T-cell (primary cell): Measurements from ENCODE around the gene CRTAC1. TPM values are rescaled to one million over a fixed set of nuclear protein-coding genes. Genes with fewer than 3 reads are reported as not detected.

Experiments
- ATAC-seq, 4 experiments: fragments of 200-7000 bp in 3 of 4; fragments of 150-1000 bp in 1 of 4; cut with Tn5 transposase; replicated peaks in 1 of 4; 1 replicate in 3 of 4; 2 replicates in 1 of 4; pipeline ENCODE4 v1.10.0; 2021; ENCODE audit warnings: moderate library complexity in 3 of 4, mild to moderate bottlenecking in 2 of 4, moderate number of reproducible peaks in 1 of 4
- CTCF ChIA-PET, 2 donors: fragments of 300-600 bp; sonication (Branson Sonifier 250); formaldehyde crosslinking; loops; one replicate each; lab custom pipeline; 2022; ENCODE audit warnings: antibody characterized with exemption in 2 of 2; lab: Charles Lee
- POLR2A ChIA-PET, 2 donors: fragments of 300-600 bp; sonication (Branson Sonifier 250); formaldehyde crosslinking; loops; one replicate each; lab custom pipeline; 2022; ENCODE audit warnings: antibody characterized with exemption in 2 of 2; lab: Charles Lee
- DNase-seq, 35 experiments: peaks; one replicate each; pipeline versions ENCODE4 v3.0.0 to v3.0.0-alpha.2; 2013 to 2023
- H3K27ac ChIP-seq: one replicate; pipeline ENCODE4 v1.5.1; 2013; ENCODE audit warnings: low read length
- H3K27me3 ChIP-seq, 2 experiments: replicated peaks in 1 of 2; 1 replicate in 1 of 2; 2 replicates in 1 of 2; pipeline versions ENCODE4 v1.6.1 to v1.7.0; 2013; ENCODE audit warnings: low read length in 1 of 2, mixed read lengths in 1 of 2; ENCODE audit not compliant: control insufficient read depth in 2 of 2, insufficient read depth in 2 of 2; ENCODE audit errors: extremely low read depth in 1 of 2
- H3K36me3 ChIP-seq, 2 donors: 1 replicate in 1 of 2; 2 replicates in 1 of 2; pipeline versions ENCODE4 v1.6.1 to v1.7.0; 2013; ENCODE audit warnings: low read length in 1 of 2; ENCODE audit not compliant: control insufficient read depth in 2 of 2, insufficient read depth in 1 of 2; ENCODE audit errors: extremely low read depth in 1 of 2
- H3K4me1 ChIP-seq, 2 experiments: 1 replicate in 1 of 2; 2 replicates in 1 of 2; pipeline versions ENCODE4 v1.6.1 to v1.7.0; 2013; ENCODE audit warnings: low read length in 2 of 2, mixed read lengths in 1 of 2; ENCODE audit not compliant: insufficient read depth in 2 of 2, control insufficient read depth in 1 of 2; ENCODE audit errors: extremely low read depth in 1 of 2
- H3K4me3 ChIP-seq, 2 donors: 1 replicate in 1 of 2; 2 replicates in 1 of 2; pipeline versions ENCODE4 v1.5.1 to v1.7.0; 2013; ENCODE audit warnings: mild to moderate bottlenecking in 2 of 2, low read length in 1 of 2, moderate library complexity in 1 of 2; ENCODE audit not compliant: control insufficient read depth in 1 of 2; ENCODE audit errors: extremely low read depth in 1 of 2
- H3K9me3 ChIP-seq: 2 replicates; pipeline ENCODE4 v1.7.0; 2013
- H3K27ac Mint-ChIP-seq, 2 donors: one replicate each; pipeline ENCODE4 v1.8.0; 2020 to 2021; ENCODE audit warnings: mild to moderate bottlenecking in 2 of 2, mixed read lengths in 2 of 2
- H3K27me3 Mint-ChIP-seq, 2 donors: one replicate each; pipeline ENCODE4 v1.8.0; 2021 to 2022; ENCODE audit warnings: mixed read lengths in 2 of 2
- H3K36me3 Mint-ChIP-seq: one replicate; pipeline ENCODE4 v1.8.0; 2021; ENCODE audit warnings: mixed read lengths
- H3K4me1 Mint-ChIP-seq, 3 donors: one replicate each; pipeline ENCODE4 v1.8.0; 2020 to 2022; ENCODE audit warnings: mixed read lengths in 3 of 3, mild to moderate bottlenecking in 1 of 3
- H3K4me3 Mint-ChIP-seq, 3 donors: one replicate each; pipeline ENCODE4 v1.8.0; 2020 to 2022; ENCODE audit warnings: mild to moderate bottlenecking in 3 of 3, mixed read lengths in 3 of 3, moderate library complexity in 3 of 3
- H3K9me3 Mint-ChIP-seq, 3 donors: one replicate each; pipeline ENCODE4 v1.8.0; 2020 to 2022; ENCODE audit warnings: mixed read lengths in 3 of 3
- WGBS: methylation state at CpG from one replicate; pipeline ENCODE4 v1.1.5; 2013; ENCODE audit warnings: missing lambda C conversion rate; ENCODE audit not compliant: insufficient coverage; 5-methylcytosine and 5-hydroxymethylcytosine counted together
- total RNA-seq, 35 experiments: library from RNA in 6 of 35; stranded (reverse) in 6 of 35; fragments of 120-200 nt in 1 of 35; gene quantifications; one replicate each; pipeline versions ENCODE4 v1.2.1 to v1.2.4 and lab custom pipeline; 2013 to 2026

Gene CRTAC1
- total RNA-seq, 5 donors from 2014 or later (not counting 1 experiment from before 2014, with no cell fraction given) = 0.20 to 0.22 TPM; not detected in 3

GRCh38 chr10:98035599-98035998 is 5.2 kb upstream of the CRTAC1 start:
- CTCF ChIA-PET = interaction anchor here in 1 of 2 donors (1.4 kb wide), 1 partner anchor 9 kb away, joined by 4 read pairs; no protein-coding TSS in a partner anchor
- Mint-ChIP-seq H3K4me3 (no peak overlapping the region), H3K27me3 (peaks cover 84 to 85% of the 10 kb centered on the region in 2 donors), H3K9me3 (no peaks in the 10 kb centered on the region), H3K36me3 (no peaks in the 10 kb centered on the region), H3K4me1 (peaks cover 0 to 4% (median 2%) of the 10 kb centered on the region in 3 donors), H3K27ac (no peak overlapping the region)
- Histone ChIP-seq H3K4me3 (no peak overlapping the region), H3K4me1 (no peaks in the 10 kb centered on the region), H3K9me3 (no peaks in the 10 kb centered on the region), H3K27ac (no peak overlapping the region), H3K36me3 (no peaks in the 10 kb centered on the region), H3K27me3 (peaks cover 20 to 65% of the 10 kb centered on the region in 2 experiments)
- no peak for DNase-seq
- ATAC-seq = no peak
- WGBS = no CpG with 5 or more reads among the region's 1 CpG
- POLR2A ChIA-PET = no interaction called here

- 47% methylated on average over 3 of the region's 3 CpGs for WGBS
- H3K4me1 Mint-ChIP-seq = peaks cover 6 to 10% (median 7%) of the 10 kb centered on the region in 3 donors
- peaks cover 0 to 10% of the 10 kb centered on the region in 2 experiments for H3K4me1 ChIP-seq
- H3K4me3 ChIP-seq = no peak overlapping the region
- H3K27ac Mint-ChIP-seq = no peak overlapping the region
- H3K9me3 ChIP-seq = no peaks in the 10 kb centered on the region
- CTCF ChIA-PET = no interaction called here
- H3K36me3 Mint-ChIP-seq = no peaks in the 10 kb centered on the region
- POLR2A ChIA-PET = no interaction called here
- no peak for DNase-seq
- no peak overlapping the region for H3K27ac ChIP-seq
- peaks cover 75 to 79% of the 10 kb centered on the region in 2 donors for H3K27me3 Mint-ChIP-seq
- ATAC-seq = no peak
- no peak overlapping the region for H3K4me3 Mint-ChIP-seq
- H3K9me3 Mint-ChIP-seq = no peaks in the 10 kb centered on the region
- H3K36me3 ChIP-seq = no peaks in the 10 kb centered on the region
- H3K27me3 ChIP-seq = peaks cover 22 to 69% of the 10 kb centered on the region in 2 experiments
Measured at GRCh38 chr10:98033515-98033914, 3.1 kb upstream of the CRTAC1 start.

- ATAC-seq (no peak), DNase-seq (no peak)
- H3K27me3 ChIP-seq = peaks cover 10 to 67% of the 10 kb centered on the region in 2 experiments
- H3K36me3 Mint-ChIP-seq = no peaks in the 10 kb centered on the region
- no peak overlapping the region for H3K27ac ChIP-seq
- peak overlapping the region in 1 of 3 donors; percentile 47 for H3K4me3 Mint-ChIP-seq
- WGBS = 60% methylated on average over 3 of the region's 12 CpGs
- peaks cover 0 to 12% of the 10 kb centered on the region in 2 experiments for H3K4me1 ChIP-seq
- ChIA-PET POLR2A (no interaction called here), CTCF (interaction anchor here in 1 of 2 donors (0.7 kb wide), 1 partner anchor 12 kb away, joined by 3 read pairs; no protein-coding TSS in a partner anchor)
- no peak overlapping the region for H3K27ac Mint-ChIP-seq
- H3K9me3 ChIP-seq = no peaks in the 10 kb centered on the region
- no peaks in the 10 kb centered on the region for H3K9me3 Mint-ChIP-seq
- peaks cover 72 to 79% of the 10 kb centered on the region in 2 donors for H3K27me3 Mint-ChIP-seq
- no peak overlapping the region for H3K4me3 ChIP-seq
- no peaks in the 10 kb centered on the region for H3K36me3 ChIP-seq
- peaks cover 11 to 16% (median 12%) of the 10 kb centered on the region in 3 donors for H3K4me1 Mint-ChIP-seq
Measured at GRCh38 chr10:98031440-98031839, 1.0 kb upstream of the CRTAC1 start.

GRCh38 chr10:98030991-98031431 is 590 bp upstream of the CRTAC1 start:
- WGBS = 8% methylated on average over 45 of the region's 49 CpGs
- Mint-ChIP-seq H3K27ac (no peak overlapping the region), H3K27me3 (peaks cover 72 to 79% of the 10 kb centered on the region in 2 donors), H3K4me3 (peak overlapping the region in 1 of 3 donors; percentile 47), H3K9me3 (no peaks in the 10 kb centered on the region), H3K4me1 (peaks cover 11 to 16% (median 12%) of the 10 kb centered on the region in 3 donors), H3K36me3 (no peaks in the 10 kb centered on the region)
- POLR2A ChIA-PET = no interaction called here
- DNase-seq = no peak
- Histone ChIP-seq H3K27ac (no peak overlapping the region), H3K4me3 (no peak overlapping the region), H3K36me3 (no peaks in the 10 kb centered on the region), H3K9me3 (no peaks in the 10 kb centered on the region), H3K27me3 (peaks cover 10 to 64% of the 10 kb centered on the region in 2 experiments), H3K4me1 (peaks cover 0 to 12% of the 10 kb centered on the region in 2 experiments)
- ATAC-seq = no peak
- CTCF ChIA-PET = no interaction called here

- no peak for ATAC-seq
- WGBS = 7% methylated on average over 41 of the region's 44 CpGs
Measured at GRCh38 chr10:98029149-98030092, 1.0 kb downstream of the CRTAC1 start.

GRCh38 chr10:98028168-98028770 is 2.2 kb downstream of the CRTAC1 start:
- CTCF ChIA-PET = interaction anchor here (1.0 to 1.3 kb wide), 3 partner anchors 13 to 17 kb away, joined by 3 to 5 read pairs (median 4); no protein-coding TSS in a partner anchor
- Mint-ChIP-seq H3K4me3 (peak overlapping the region in 2 of 3 donors; percentile 9 to 50), H3K9me3 (no peaks in the 10 kb centered on the region), H3K27me3 (peaks cover 61 to 66% of the 10 kb centered on the region in 2 donors), H3K4me1 (peaks cover 11 to 16% (median 12%) of the 10 kb centered on the region in 3 donors), H3K36me3 (no peaks in the 10 kb centered on the region), H3K27ac (no peak overlapping the region)
- peak; percentile 56 to 69 (median 60) for ATAC-seq
- POLR2A ChIA-PET = no interaction called here
- Histone ChIP-seq H3K4me1 (peaks cover 0 to 12% of the 10 kb centered on the region in 2 experiments), H3K27me3 (peaks cover 10 to 65% of the 10 kb centered on the region in 2 experiments), H3K4me3 (no peak overlapping the region), H3K9me3 (no peaks in the 10 kb centered on the region), H3K27ac (no peak overlapping the region), H3K36me3 (no peaks in the 10 kb centered on the region)
- peak in 34 of 35 experiments; percentile 5 to 76 (median 46) for DNase-seq
- WGBS = 8% methylated on average over 3 of the region's 11 CpGs

More at GRCh38 chr10:98029149-98030092, 1.0 kb downstream of the CRTAC1 start:
- Histone ChIP-seq H3K4me1 (peaks cover 0 to 12% of the 10 kb centered on the region in 2 experiments), H3K9me3 (no peaks in the 10 kb centered on the region), H3K27me3 (peaks cover 10 to 58% of the 10 kb centered on the region in 2 experiments), H3K27ac (no peak overlapping the region), H3K36me3 (no peaks in the 10 kb centered on the region), H3K4me3 (no peak overlapping the region)
- Mint-ChIP-seq H3K27ac (no peak overlapping the region), H3K27me3 (peaks cover 68 to 70% of the 10 kb centered on the region in 2 donors), H3K9me3 (no peaks in the 10 kb centered on the region), H3K36me3 (no peaks in the 10 kb centered on the region), H3K4me1 (peaks cover 11 to 16% (median 12%) of the 10 kb centered on the region in 3 donors), H3K4me3 (peak overlapping the region; percentile 10 to 50 (median 35))
- no peak for DNase-seq
- ChIA-PET CTCF (interaction anchor here (1.3 kb wide), 2 partner anchors 12 to 16 kb away, joined by 4 to 5 read pairs; no protein-coding TSS in a partner anchor), POLR2A (no interaction called here)
